Measurements from ENCODE around the gene UQCRC1. TPM values are rescaled to one million over a fixed set of nuclear protein-coding genes. Genes with fewer than 3 reads are reported as not detected.

Gene UQCRC1
- polyA plus RNA-seq, 3 donors from 2014 or later, result 189 to 544 (median 231) TPM

DNA sequence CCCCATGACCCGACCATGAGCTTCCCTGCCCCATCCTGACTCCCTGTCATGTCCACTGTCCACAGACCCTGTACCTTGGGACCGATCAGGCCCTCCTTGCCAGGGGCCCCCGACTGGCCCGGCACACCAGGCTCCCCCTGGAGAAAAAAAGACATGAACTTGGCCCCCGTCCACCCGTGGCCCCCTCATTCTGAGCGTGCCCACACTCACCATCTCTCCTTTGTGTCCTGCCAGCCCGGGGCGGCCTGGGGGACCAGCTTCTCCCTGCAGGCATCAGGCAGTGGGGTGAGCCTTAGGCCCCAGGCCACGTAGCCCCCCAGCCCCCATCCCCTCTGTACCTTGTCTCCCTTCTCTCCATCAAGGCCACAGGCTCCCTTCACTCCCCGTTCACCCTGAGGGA is 41.9 kb downstream of the UQCRC1 start:
- Mint-ChIP-seq H3K27me3 (ENCODE audit: low read depth in 3 of 3) (peaks cover 2 to 6% (median 2%) of the 10 kb centered on the region in 3 donors), H3K9me3 (no peaks in the 10 kb centered on the region), H3K4me3 (no peak overlapping the region), H3K27ac (peak overlapping the region in 2 of 6 donors; percentile 28 to 36), H3K36me3 (no peaks in the 10 kb centered on the region), H3K4me1 (peaks cover 15 to 18% of the 10 kb centered on the region in 2 donors)
- DNase-seq, result no peak

DNA sequence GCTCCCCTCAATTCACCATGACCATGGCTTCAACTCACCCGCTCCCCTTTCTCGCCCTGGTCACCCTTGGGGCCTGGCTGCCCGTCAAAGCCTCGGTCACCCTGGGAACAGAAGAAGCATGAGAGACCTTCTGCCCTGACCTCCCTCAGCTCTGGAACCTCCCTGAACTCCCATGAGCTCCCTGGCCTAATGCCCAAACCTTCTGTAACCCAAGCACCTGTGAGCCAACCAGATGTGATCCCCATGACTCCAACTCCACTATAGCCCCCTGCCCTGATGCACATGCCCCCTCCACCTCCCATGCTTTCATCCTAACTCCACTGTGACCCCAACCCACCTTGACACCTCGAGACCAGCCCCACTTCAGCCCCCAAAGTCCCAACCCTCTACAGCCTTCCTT is 42.4 kb downstream of the UQCRC1 start:
- Mint-ChIP-seq H3K36me3 (no peaks in the 10 kb centered on the region), H3K4me3 (no peak overlapping the region), H3K9me3 (no peaks in the 10 kb centered on the region), H3K27ac (peak overlapping the region in 4 of 6 donors; percentile 2 to 70 (median 37)), H3K4me1 (peaks cover 15 to 18% of the 10 kb centered on the region in 2 donors), H3K27me3 (ENCODE audit: low read depth in 3 of 3) (peaks cover 2 to 6% (median 2%) of the 10 kb centered on the region in 3 donors)
- no peak for DNase-seq

DNA sequence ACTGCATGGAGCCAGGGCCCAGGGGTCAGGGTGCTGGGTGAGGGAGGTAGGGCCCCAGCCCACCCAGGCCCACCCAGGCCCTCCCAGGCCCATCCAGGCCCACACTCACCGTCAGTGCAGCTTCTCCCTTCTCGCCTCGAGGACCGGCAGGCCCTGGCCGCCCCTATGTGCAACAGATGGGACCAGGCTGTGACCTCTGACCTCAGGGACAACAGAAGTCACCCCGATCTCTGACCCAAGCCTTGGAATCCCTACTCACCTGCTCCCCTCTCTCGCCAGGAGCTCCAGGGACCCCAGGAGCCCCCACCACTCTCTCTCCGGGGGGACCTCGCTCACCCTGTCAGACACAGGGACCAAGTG is 43.1 kb downstream of the UQCRC1 start:
- no peak for DNase-seq
- Mint-ChIP-seq H3K27me3 (ENCODE audit: low read depth in 3 of 3) (peaks cover 2 to 6% (median 2%) of the 10 kb centered on the region in 3 donors), H3K9me3 (no peaks in the 10 kb centered on the region), H3K27ac (peak overlapping the region in 1 of 6 donors; percentile 38), H3K4me3 (no peak overlapping the region), H3K36me3 (no peaks in the 10 kb centered on the region), H3K4me1 (peaks cover 15 to 18% of the 10 kb centered on the region in 2 donors)

DNA sequence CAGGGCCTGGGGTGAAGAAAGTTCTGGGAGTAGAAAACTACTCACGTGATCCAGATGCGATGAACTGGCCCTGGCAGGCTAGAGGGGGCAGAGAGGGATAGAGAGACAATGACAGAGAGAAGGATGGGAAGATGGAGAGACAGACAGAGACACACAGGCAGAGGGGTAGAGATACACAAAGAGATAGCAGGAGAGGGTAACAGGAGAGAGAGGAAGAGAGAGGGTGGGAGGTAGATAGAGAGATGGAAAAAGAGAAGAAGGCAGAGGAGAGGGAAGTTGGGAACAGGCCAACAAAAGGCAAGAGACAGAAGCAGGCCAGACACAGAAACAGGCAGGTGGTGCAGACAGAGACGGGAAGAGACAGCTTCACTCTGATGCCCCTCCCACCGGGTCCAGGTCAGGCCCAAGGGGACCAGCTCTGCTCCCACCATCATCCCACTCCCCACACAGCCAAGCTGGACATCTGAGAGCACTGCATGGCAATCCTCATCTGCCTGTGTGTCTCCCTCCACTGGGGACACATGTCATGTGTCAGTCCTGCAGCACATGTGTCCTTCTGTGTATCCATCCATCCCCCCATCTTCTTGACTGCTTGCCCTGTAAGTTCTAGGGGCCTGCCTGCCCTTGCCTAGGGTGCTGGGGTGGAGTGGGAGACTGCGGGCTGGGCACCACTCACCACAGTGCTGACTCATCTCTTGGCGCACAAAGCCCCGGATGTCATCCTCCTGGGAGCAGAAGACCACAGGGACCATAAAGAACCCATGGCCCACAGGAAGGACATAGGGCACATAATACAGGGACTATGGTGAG is 43.6 kb downstream of the UQCRC1 start:
- no peak overlapping the region for H3K4me3 Mint-ChIP-seq
- H3K27ac Mint-ChIP-seq, result peak overlapping the region; percentile 16 to 80 (median 48)
- no peaks in the 10 kb centered on the region for H3K36me3 Mint-ChIP-seq
- H3K4me1 Mint-ChIP-seq, result peaks cover 15 to 18% of the 10 kb centered on the region in 2 donors
- H3K27me3 Mint-ChIP-seq (ENCODE audit: low read depth in 3 of 3), result peaks cover 2 to 8% (median 2%) of the 10 kb centered on the region in 3 donors
- H3K9me3 Mint-ChIP-seq, result no peaks in the 10 kb centered on the region
- DNase-seq, result no peak

DNA sequence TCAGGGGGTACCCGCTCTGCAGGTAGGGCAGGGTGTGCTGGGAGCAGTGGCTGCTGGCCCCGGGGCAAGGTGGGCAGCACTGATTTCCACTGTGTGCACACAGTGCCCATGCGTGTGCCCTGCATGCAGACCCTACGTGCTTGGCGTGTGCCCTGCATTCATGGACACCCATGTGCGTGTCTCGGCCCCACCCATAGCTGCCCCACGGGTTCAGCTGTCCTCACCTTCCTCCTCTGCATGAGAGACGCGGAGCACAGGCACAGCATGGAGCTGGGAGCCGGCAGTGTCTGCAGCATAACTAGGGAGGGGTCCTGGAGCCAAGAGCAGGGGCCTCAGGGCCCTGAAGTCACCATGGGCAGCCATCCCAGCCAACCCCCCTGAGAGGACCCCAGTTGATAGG is 44.3 kb downstream of the UQCRC1 start:
- Mint-ChIP-seq H3K27ac (peak overlapping the region in 2 of 6 donors; percentile 38 to 58), H3K36me3 (no peaks in the 10 kb centered on the region), H3K4me1 (peaks cover 15 to 23% of the 10 kb centered on the region in 2 donors), H3K4me3 (no peak overlapping the region), H3K9me3 (no peaks in the 10 kb centered on the region), H3K27me3 (ENCODE audit: low read depth in 3 of 3) (peaks cover 2 to 7% (median 2%) of the 10 kb centered on the region in 3 donors)
- DNase-seq, result no peak

DNA sequence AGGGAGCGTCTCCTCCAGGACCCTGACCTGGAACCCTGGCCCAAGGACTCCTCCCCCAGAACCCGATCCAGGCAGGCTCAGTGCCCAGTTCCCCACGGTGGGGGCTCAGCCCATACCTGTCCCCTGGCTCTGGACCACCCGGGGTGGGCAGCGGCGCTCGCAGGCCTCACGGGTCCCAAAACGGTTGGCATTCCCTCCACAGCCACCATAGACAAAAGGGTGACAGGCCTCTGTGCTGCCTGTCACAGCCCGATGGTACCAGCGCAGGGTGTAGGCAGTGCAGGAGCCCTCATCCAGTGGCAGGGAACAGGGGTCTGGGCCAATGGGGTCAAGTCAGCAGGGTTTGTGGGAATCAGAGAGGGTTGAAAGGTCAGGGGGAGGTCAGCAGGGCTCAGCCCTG is 44.8 kb downstream of the UQCRC1 start:
- Mint-ChIP-seq H3K4me1 (peaks cover 15 to 23% of the 10 kb centered on the region in 2 donors), H3K27me3 (ENCODE audit: low read depth in 3 of 3) (peaks cover 2 to 7% (median 2%) of the 10 kb centered on the region in 3 donors), H3K36me3 (no peaks in the 10 kb centered on the region), H3K27ac (peak overlapping the region in 1 of 6 donors; percentile 90), H3K4me3 (no peak overlapping the region), H3K9me3 (no peaks in the 10 kb centered on the region)
- no peak for DNase-seq

DNA sequence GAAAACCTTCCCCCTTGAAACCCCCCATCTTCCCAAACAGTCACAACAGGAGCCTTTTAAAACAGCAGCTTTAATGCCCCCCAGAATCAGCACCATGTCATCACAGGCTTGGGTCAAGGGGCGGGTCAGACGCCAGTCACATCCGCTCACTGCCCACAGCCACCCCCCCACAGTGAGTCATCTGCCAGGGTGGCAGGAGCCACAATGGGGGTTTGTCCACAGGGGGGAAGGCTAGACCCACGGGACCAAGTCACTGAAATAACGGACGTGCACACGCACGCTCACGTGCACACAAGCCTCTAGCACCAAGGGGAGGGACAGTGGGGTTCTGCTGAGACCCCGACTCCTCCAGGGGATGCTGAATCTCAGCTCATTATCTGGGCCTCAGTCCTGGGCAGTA is 45.4 kb downstream of the UQCRC1 start:
- DNase-seq, result peak; percentile 70 to 86 (median 76)
- H3K4me3 Mint-ChIP-seq, result peak overlapping the region; percentile 33 to 74 (median 48)

DNA sequence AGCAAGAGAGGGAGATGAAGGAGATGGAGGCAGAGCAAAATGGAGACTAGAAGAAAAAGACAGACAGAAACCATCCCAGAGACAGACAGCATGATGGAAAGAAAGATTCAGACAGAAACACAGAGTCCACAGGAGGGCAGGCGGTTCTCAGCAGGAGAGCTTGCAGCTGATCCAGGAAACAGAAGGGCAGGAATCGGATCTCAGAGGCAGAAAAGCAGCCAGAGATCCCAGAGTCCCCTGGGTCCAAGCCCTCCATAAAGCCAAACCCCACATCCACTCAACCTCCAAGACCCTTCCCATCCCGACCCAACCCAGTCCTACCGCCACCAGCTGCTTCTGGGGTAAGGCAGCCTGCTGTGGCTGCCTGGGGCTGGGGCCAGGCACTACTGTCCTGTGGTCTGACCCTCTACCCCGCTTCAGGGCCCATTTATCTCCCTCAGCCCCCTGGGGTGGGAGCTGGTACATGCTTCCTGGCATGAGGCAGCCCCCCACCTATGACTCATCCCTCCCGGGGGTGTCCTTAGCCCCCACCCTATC is 46.0 kb downstream of the UQCRC1 start, which contains the start of gene UCN2:
TSS of gene UCN2 (minus strand) at position 400 of the 537 bp plus-strand sequence. CDS start 657 bp downstream, outside the sequence.
- Mint-ChIP-seq H3K27me3 (ENCODE audit: low read depth in 3 of 3) (peaks cover 0 to 5% (median 2%) of the 10 kb centered on the region in 3 donors), H3K9me3 (no peaks in the 10 kb centered on the region), H3K36me3 (no peaks in the 10 kb centered on the region), H3K27ac (peak within 1 kb of the TSS; percentile 84 to 96 (median 90)), H3K4me1 (peaks cover 20 to 25% of the 10 kb centered on the region in 2 donors), H3K4me3 (peak within 1 kb of the TSS; percentile 33 to 74 (median 48))
- no peak for DNase-seq

More for the DNA sequence above, 45.4 kb downstream of the UQCRC1 start:
- peak overlapping the region; percentile 84 to 96 (median 90) for H3K27ac Mint-ChIP-seq
- H3K27me3 Mint-ChIP-seq (ENCODE audit: low read depth in 3 of 3), result peaks cover under 1 to 7% (median 2%) of the 10 kb centered on the region in 3 donors
- peaks cover 15 to 23% of the 10 kb centered on the region in 2 donors for H3K4me1 Mint-ChIP-seq
- H3K9me3 Mint-ChIP-seq, result no peaks in the 10 kb centered on the region
- H3K36me3 Mint-ChIP-seq, result no peaks in the 10 kb centered on the region

DNA sequence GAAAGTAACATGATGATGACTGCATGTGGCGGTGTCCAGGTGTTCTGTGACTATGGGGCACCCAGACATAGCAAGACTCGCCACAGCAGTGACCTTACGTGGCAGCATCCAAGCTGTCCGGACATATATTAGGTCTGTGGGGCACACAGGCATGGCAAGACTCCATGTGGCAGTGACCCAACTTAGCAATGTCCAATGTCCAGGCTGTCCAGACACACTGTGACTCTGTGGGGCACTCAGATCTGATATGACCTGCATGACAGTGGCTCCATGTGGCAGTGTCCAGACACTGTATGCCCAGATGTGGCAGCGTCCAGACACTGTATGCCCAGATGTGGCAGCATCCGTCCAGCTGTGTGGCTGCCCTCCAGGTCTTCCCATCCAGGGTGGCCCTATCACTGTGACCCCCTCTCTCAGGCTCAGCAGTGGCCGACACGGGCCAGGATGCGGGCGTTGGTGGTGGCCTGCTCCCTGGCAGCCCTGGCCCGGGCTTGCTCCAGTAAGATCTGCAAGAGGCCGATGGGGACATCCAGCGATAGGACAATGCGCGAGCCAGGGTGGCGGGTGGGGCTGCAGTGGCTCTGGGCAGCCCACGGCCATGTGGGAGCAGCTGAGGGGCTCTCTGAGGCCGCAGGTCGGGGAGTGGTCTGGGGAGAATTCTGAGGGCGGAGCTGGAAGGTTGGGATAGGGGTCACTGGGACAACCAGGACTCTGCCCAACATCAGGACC is 46.9 kb downstream of the UQCRC1 start:
- H3K27ac Mint-ChIP-seq, result peak overlapping the region in 4 of 6 donors; percentile 74 to 91 (median 80)
- peaks cover 0 to 5% (median 2%) of the 10 kb centered on the region in 3 donors for H3K27me3 Mint-ChIP-seq (ENCODE audit: low read depth in 3 of 3)

DNA sequence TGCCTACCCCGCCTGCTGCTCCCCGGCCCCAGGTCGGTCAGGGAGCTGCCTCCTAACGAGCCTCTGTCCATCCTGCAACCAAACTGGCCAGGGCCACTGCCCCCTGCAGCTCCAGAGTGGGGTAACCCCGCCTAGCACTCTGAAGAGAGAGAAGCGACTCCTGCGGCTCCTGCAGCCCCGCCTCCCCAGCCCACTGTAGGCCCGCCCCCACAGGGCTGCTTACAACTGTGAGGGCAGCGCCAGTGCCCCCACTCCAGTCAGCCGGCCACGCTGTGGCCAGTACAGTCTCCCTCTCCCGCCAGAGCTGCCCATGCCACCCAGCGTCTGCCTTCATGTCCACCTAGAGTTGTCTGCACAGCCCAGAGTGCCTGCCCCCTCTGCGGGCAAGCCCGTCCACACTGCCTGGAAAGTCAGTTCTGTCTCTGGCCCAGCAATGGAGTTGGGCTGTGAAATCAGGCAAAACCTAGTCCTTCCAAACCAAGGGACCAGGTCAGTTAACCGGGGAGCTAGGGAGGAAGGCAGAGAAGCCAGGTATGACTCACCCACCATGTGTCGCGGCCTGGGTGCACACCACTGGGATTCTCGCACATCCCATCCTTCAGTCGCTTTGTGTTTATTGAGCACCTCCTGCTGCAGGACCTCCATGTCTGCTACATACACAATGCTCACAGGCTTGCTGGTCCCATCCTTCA is 48.3 kb downstream of the UQCRC1 start:
- Mint-ChIP-seq H3K9me3 (no peaks in the 10 kb centered on the region), H3K36me3 (no peaks in the 10 kb centered on the region), H3K27me3 (ENCODE audit: low read depth in 3 of 3) (peaks cover 2 to 7% (median 5%) of the 10 kb centered on the region in 3 donors), H3K4me1 (peaks cover 27 to 32% of the 10 kb centered on the region in 2 donors), H3K27ac (no peak overlapping the region), H3K4me3 (no peak overlapping the region)
- DNase-seq, result no peak

More for the DNA sequence above, 46.9 kb downstream of the UQCRC1 start:
- peaks cover 27 to 29% of the 10 kb centered on the region in 2 donors for H3K4me1 Mint-ChIP-seq
- DNase-seq, result no peak
- no peak overlapping the region for H3K4me3 Mint-ChIP-seq
- no peaks in the 10 kb centered on the region for H3K9me3 Mint-ChIP-seq
- no peaks in the 10 kb centered on the region for H3K36me3 Mint-ChIP-seq

DNA sequence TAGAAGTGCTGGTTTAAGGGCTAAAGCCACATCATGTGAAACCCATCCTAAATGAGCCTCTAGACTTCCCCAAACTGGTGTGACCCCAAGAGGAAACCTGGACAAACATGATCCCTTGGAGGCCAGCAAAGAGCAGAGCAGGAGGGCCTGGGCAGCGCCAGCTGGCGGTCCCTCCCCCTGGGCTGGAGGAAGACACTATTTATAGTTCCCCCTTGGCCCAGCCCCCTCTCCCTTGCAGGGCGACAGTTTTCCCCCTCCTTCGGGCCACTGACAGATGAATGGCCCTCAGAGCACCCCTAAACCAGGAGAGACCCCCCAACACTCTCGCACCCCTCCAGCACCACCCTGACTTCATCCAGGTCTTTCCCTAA is 48.8 kb downstream of the UQCRC1 start:
- DNase-seq, result no peak
- peak overlapping the region in 1 of 5 donors; percentile 28 for H3K4me3 Mint-ChIP-seq
- H3K27me3 Mint-ChIP-seq (ENCODE audit: low read depth in 3 of 3), result peaks cover 2 to 7% (median 5%) of the 10 kb centered on the region in 3 donors
- H3K36me3 Mint-ChIP-seq, result no peaks in the 10 kb centered on the region
- H3K9me3 Mint-ChIP-seq, result no peaks in the 10 kb centered on the region
- no peak overlapping the region for H3K27ac Mint-ChIP-seq
- peaks cover 27 to 33% of the 10 kb centered on the region in 2 donors for H3K4me1 Mint-ChIP-seq

DNA sequence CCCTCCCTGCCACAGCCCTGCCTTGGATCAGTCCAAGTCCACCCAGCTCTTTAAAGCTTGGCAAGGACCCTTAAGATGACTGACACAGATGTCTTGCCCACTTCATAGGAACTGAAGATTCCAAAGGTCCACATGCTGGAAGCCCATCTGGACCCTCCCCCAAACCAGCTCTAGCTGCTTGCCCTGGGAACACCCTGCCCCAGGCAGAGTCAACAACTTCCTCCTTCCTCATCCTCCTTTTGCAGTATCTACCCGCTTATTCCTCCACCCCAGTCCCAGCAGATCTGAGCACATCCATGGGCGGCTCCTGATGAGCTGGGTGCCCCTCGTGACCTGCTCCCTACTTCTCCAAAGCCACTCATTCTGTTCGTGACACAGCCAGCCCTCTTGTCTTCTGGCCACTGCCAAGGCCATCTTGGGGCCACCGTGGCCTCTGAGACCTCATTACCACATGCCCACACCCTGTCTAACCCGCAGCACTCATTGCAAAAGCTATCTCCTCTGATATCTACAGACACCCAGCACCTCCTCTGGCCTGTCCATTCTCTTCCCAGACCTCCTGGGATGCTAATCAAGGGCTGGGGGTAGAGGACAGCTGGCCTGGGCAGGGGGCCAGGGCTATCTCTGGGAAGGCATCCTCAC is 50.8 kb downstream of the UQCRC1 start:
- Mint-ChIP-seq H3K4me1 (peaks cover 19 to 23% of the 10 kb centered on the region in 2 donors), H3K27ac (peak overlapping the region in 4 of 6 donors; percentile 4 to 65 (median 46)), H3K27me3 (ENCODE audit: low read depth in 3 of 3) (peaks cover 2 to 5% (median 4%) of the 10 kb centered on the region in 3 donors), H3K9me3 (no peaks in the 10 kb centered on the region), H3K4me3 (peak overlapping the region in 4 of 5 donors; percentile 5 to 82 (median 36)), H3K36me3 (no peaks in the 10 kb centered on the region)
- no peak for DNase-seq
